HepG2 (cell line): ENCODE results near the gene NUP93. TPM values are rescaled to one million over a fixed set of nuclear protein-coding genes. Genes with fewer than 3 reads are reported as not detected.

Source experiments
- CREB1 ChIP-seq, 2 experiments: fragments of 450-650 bp in 1 of 2; IDR thresholded peaks; 2 replicates each; pipeline ENCODE4 v1.6.1; 2016 to 2017; ENCODE audit warnings: control low read depth in 1 of 2, mild to moderate bottlenecking in 1 of 2, missing compliant biosample characterization in 1 of 2, missing genetic modification characterization in 1 of 2
- GTF3A ChIP-seq: sonication (generic); formaldehyde crosslinking; conservative IDR thresholded peaks from 2 replicates; pipeline ENCODE4 v1.4.0; 2020; ENCODE audit warnings: mild to moderate bottlenecking, missing genetic modification reagents
- HIVEP1 ChIP-seq: sonication (generic); formaldehyde crosslinking; IDR thresholded peaks from 2 replicates; pipeline ENCODE4 v1.4.0; 2020; ENCODE audit warnings: mild to moderate bottlenecking, missing genetic modification reagents
- KLF12 ChIP-seq: sonication (generic); formaldehyde crosslinking; IDR thresholded peaks from 2 replicates; pipeline ENCODE4 v1.4.0; 2020; ENCODE audit warnings: missing genetic modification reagents, borderline replicate concordance
- MAZ ChIP-seq, 2 experiments: sonication (generic) in 1 of 2; formaldehyde crosslinking in 1 of 2; IDR thresholded peaks; 2 replicates each; pipeline versions ENCODE4 v1.5.0 to v1.6.1; 2012 to 2020; ENCODE audit warnings: low read depth in 2 of 2, mild to moderate bottlenecking in 2 of 2, borderline replicate concordance in 1 of 2, improper control_type of control experiment in 1 of 2, low read length in 1 of 2, missing genetic modification reagents in 1 of 2, moderate library complexity in 1 of 2
- NCOA2 ChIP-seq: sonication (generic); formaldehyde crosslinking; IDR thresholded peaks from 2 replicates; pipeline ENCODE4 v1.8.0; 2022; ENCODE audit warnings: inconsistent platforms
- NPAS2 ChIP-seq: sonication (generic); formaldehyde crosslinking; IDR thresholded peaks from 2 replicates; pipeline ENCODE4 v1.8.0; 2022; ENCODE audit warnings: mild to moderate bottlenecking, missing genetic modification reagents, borderline replicate concordance
- YEATS4 ChIP-seq: sonication (generic); formaldehyde crosslinking; IDR thresholded peaks from 2 replicates; pipeline ENCODE4 v1.4.0; 2020; ENCODE audit warnings: missing genetic modification reagents, borderline replicate concordance
- ZNF136 ChIP-seq: sonication (generic); formaldehyde crosslinking; IDR thresholded peaks from 2 replicates; pipeline ENCODE4 v1.8.1; 2022; ENCODE audit warnings: low read depth, mild to moderate bottlenecking, moderate library complexity, missing genetic modification reagents
- ZNF558 ChIP-seq: sonication (generic); formaldehyde crosslinking; IDR thresholded peaks from 2 replicates; pipeline ENCODE4 v1.9.0; 2022; ENCODE audit warnings: mild to moderate bottlenecking, missing genetic modification reagents, borderline replicate concordance
- ZNF614 ChIP-seq: IDR thresholded peaks from 2 replicates; pipeline ENCODE4 v1.6.1; 2018; ENCODE audit warnings: missing biosample characterization, missing genetic modification reagents, inconsistent platforms, borderline replicate concordance
- ZSCAN21 ChIP-seq: sonication (generic); formaldehyde crosslinking; IDR thresholded peaks from 2 replicates; pipeline ENCODE4 v1.8.0; 2022; ENCODE audit warnings: mild to moderate bottlenecking, missing genetic modification reagents, moderate library complexity, borderline replicate concordance
- polyA plus RNA-seq, 8 experiments: library from polyadenylated mRNA; depleted of rRNA in 3 of 8; stranded (reverse) in 7 of 8; unstranded in 1 of 8; fragments of >200 nt; fragmentation: Illumina TruSeq in 4 of 8; extraction: Trizol in 4 of 8; gene quantifications; 2 replicates each; pipeline versions ENCODE4 v1.2.1 to v1.2.3, GENCODE V29; 2011 to 2016; ENCODE audit warnings: low read depth in 4 of 8, missing spikeins in 1 of 8, mixed read lengths in 1 of 8; ENCODE audit not compliant: insufficient read depth in 1 of 8
- total RNA-seq, 5 experiments: library from RNA; depleted of rRNA; stranded (reverse); fragments of >200 nt; fragmentation: Illumina TruSeq; extraction: Trizol; gene quantifications; 2 replicates each; pipeline ENCODE4 v1.2.3, GENCODE V29; 2016; ENCODE audit warnings: low read depth in 1 of 5
- TF ChIP-seq, protein P1 (sequence below): sonication (generic); formaldehyde crosslinking; conservative IDR thresholded peaks from 2 replicates; pipeline ENCODE4 v1.8.0; 2022; ENCODE audit warnings: mild to moderate bottlenecking, moderate library complexity, missing genetic modification reagents
- TF ChIP-seq, protein P2 (sequence below): IDR thresholded peaks from 2 replicates; pipeline ENCODE4 v1.6.1; 2018; ENCODE audit warnings: missing genetic modification reagents, mild to moderate bottlenecking, missing compliant biosample characterization
- TF ChIP-seq, protein P3 (sequence below): IDR thresholded peaks from 2 replicates; pipeline ENCODE4 v1.6.1; 2016; ENCODE audit warnings: mild to moderate bottlenecking, missing biosample characterization, missing genetic modification reagents
- TF ChIP-seq, protein P4 (sequence below), 2 experiments: sonication (generic) in 1 of 2; formaldehyde crosslinking in 1 of 2; IDR thresholded peaks; 2 replicates each; pipeline versions ENCODE4 v1.6.1 to v1.9.0; 2014 to 2022; ENCODE audit warnings: antibody characterized with exemption in 1 of 2, borderline replicate concordance in 1 of 2, inconsistent platforms in 1 of 2, low read depth in 1 of 2, missing genetic modification reagents in 1 of 2

The NUP93 gene
- total and polyA plus RNA-seq, 2 of the 13 experiments (the other 11 are each of a cell fraction or from before 2014, with no cell fraction given) = 58.5 to 140 TPM

DNA sequence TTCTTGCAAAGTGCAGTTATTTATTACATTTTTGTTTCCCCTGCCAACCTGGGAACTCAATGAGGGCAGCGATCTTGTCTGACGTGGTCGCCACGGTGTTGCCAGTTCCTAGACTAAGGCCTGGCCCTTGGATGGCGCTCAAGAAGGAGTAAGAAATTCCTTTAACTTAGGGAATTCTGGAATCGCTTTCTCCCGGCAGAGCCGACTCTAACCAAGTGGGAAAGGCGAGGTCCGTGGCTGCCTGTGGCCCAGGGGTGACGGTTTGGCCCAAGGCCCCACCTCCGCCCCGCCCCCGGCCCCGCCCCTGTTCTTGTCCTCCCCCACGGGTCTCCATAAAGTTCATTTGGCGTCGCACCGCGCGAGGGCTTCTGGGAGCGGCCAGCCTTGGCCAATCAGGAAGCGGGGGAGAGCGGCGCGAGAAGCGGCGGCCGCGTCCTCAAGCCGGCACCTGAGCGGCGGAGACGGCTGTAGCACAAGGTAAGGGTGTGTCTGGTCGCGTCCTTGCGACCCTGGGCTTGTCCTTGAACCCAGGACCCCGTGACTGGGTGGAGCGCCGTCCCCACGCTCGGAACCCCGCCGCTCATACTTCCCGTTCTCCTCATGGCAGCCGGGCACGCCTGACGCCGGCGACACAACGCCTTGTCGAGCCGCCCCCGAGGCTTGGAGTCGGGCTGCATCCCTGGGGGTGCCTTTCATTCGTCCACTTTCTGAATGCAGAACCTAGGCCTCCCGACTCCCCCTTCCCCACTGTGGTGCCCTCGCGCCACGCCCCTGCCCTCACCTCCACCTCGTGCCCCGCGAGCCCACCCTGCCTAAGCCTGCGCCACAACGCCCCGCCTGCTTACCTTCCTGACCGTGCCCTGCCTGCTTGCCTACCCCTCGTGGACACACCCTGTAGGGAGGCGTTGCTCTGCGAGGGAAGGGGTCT lies at the start of gene NUP93 (continued):
- TF ChIP-seq ZNF558 (CRISPR knock-in tag) = peak; percentile 56; the same call in 1 of the 2 replicates
- TF ChIP-seq HIVEP1 (CRISPR knock-in tag) = no peak
- peak; percentile 76; the same call in 1 of the 2 replicates for TF ChIP-seq MAZ (IDR thresholded peaks at IDR 0.05; ENCODE audit: borderline replicate concordance, low read depth, low read length)
- TF ChIP-seq MAZ (CRISPR knock-in tag; IDR thresholded peaks at IDR 0.05; ENCODE audit: low read depth) = peak; percentile 87
- TF ChIP-seq, protein P1, sequence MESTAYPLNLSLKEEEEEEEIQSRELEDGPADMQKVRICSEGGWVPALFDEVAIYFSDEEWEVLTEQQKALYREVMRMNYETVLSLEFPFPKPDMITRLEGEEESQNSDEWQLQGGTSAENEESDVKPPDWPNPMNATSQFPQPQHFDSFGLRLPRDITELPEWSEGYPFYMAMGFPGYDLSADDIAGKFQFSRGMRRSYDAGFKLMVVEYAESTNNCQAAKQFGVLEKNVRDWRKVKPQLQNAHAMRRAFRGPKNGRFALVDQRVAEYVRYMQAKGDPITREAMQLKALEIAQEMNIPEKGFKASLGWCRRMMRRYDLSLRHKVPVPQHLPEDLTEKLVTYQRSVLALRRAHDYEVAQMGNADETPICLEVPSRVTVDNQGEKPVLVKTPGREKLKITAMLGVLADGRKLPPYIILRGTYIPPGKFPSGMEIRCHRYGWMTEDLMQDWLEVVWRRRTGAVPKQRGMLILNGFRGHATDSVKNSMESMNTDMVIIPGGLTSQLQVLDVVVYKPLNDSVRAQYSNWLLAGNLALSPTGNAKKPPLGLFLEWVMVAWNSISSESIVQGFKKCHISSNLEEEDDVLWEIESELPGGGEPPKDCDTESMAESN (CRISPR knock-in tag) = peak; percentile 73
- TF ChIP-seq YEATS4 = peak; percentile 72
- TF ChIP-seq, protein P2, sequence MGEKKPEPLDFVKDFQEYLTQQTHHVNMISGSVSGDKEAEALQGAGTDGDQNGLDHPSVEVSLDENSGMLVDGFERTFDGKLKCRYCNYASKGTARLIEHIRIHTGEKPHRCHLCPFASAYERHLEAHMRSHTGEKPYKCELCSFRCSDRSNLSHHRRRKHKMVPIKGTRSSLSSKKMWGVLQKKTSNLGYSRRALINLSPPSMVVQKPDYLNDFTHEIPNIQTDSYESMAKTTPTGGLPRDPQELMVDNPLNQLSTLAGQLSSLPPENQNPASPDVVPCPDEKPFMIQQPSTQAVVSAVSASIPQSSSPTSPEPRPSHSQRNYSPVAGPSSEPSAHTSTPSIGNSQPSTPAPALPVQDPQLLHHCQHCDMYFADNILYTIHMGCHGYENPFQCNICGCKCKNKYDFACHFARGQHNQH (CRISPR knock-in tag) = peak; percentile 70; the same call in 1 of the 2 replicates
- peak; percentile 83; the same call in 1 of the 2 replicates for TF ChIP-seq ZSCAN21 (CRISPR knock-in tag)
- peak; percentile 60 for TF ChIP-seq NCOA2 (CRISPR knock-in tag)
- TF ChIP-seq CREB1 (IDR thresholded peaks at IDR 0.05) = peak; percentile 71
- peak; percentile 75; the same call in 1 of the 2 replicates for TF ChIP-seq CREB1 (CRISPR knock-in tag; IDR thresholded peaks at IDR 0.05)
- peak; percentile 85 for TF ChIP-seq KLF12 (CRISPR knock-in tag)
- TF ChIP-seq, protein P3, sequence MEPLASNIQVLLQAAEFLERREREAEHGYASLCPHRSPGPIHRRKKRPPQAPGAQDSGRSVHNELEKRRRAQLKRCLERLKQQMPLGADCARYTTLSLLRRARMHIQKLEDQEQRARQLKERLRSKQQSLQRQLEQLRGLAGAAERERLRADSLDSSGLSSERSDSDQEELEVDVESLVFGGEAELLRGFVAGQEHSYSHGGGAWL (CRISPR knock-in tag) = peak; percentile 95
- TF ChIP-seq ZNF136 (CRISPR knock-in tag) = 0 out of 2 replicates have a peak, but pooled peaks have one; percentile 57
- 0 out of 2 replicates have a peak, but pooled peaks have one; percentile 79 for TF ChIP-seq GTF3A (CRISPR knock-in tag)
- 0 out of 2 replicates have a peak, but pooled peaks have one; percentile 86 for TF ChIP-seq NPAS2 (CRISPR knock-in tag)
- TF ChIP-seq ZNF614 (CRISPR knock-in tag) = peak; percentile 62; the same call in 1 of the 2 replicates
- TF ChIP-seq, protein P4, sequence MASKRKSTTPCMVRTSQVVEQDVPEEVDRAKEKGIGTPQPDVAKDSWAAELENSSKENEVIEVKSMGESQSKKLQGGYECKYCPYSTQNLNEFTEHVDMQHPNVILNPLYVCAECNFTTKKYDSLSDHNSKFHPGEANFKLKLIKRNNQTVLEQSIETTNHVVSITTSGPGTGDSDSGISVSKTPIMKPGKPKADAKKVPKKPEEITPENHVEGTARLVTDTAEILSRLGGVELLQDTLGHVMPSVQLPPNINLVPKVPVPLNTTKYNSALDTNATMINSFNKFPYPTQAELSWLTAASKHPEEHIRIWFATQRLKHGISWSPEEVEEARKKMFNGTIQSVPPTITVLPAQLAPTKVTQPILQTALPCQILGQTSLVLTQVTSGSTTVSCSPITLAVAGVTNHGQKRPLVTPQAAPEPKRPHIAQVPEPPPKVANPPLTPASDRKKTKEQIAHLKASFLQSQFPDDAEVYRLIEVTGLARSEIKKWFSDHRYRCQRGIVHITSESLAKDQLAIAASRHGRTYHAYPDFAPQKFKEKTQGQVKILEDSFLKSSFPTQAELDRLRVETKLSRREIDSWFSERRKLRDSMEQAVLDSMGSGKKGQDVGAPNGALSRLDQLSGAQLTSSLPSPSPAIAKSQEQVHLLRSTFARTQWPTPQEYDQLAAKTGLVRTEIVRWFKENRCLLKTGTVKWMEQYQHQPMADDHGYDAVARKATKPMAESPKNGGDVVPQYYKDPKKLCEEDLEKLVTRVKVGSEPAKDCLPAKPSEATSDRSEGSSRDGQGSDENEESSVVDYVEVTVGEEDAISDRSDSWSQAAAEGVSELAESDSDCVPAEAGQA (IDR thresholded peaks at IDR 0.05; ENCODE audit: low read depth) = peak; percentile 78; the same call in 1 of the 2 replicates
- TF ChIP-seq, protein P4 (CRISPR knock-in tag; IDR thresholded peaks at IDR 0.05; ENCODE audit: borderline replicate concordance) = 0 out of 2 replicates have a peak, but pooled peaks have one; percentile 81
